Karpas-422 (cell line): ENCODE data around the gene PRDM16. TPM values are rescaled to one million over a fixed set of nuclear protein-coding genes. Genes with fewer than 3 reads are reported as not detected.
A peak's percentile ranks its signal among the peaks of the same experiment; 100 is the strongest.

Experiments
- DNase-seq: peaks from one replicate; pipeline ENCODE4 v3.0.0-alpha.2; 2015
- H2AFZ ChIP-seq: fragments of 200-600 bp; sonication (generic); 2 replicates; pipeline ENCODE4 v1.6.1; 2014; ENCODE audit warnings: antibody characterized with exemption, low read length, mixed read lengths
- H3K27ac ChIP-seq: fragments of 200-600 bp; sonication (generic); 2 replicates; pipeline ENCODE4 v1.5.1; 2014; ENCODE audit warnings: mild to moderate bottlenecking, low read length, moderate library complexity
- H3K27me3 ChIP-seq: fragments of 200-600 bp; sonication (generic); 2 replicates; pipeline ENCODE4 v1.6.1; 2014; ENCODE audit warnings: low read length, mixed read lengths
- H3K36me3 ChIP-seq: fragments of 200-600 bp; sonication (generic); 2 replicates; pipeline ENCODE4 v1.6.1; 2014; ENCODE audit warnings: low read length, mixed read lengths; ENCODE audit not compliant: insufficient read depth
- H3K4me1 ChIP-seq: fragments of 200-600 bp; sonication (generic); 2 replicates; pipeline ENCODE4 v1.6.1; 2014; ENCODE audit warnings: mild to moderate bottlenecking, low read length, mixed read lengths
- H3K4me2 ChIP-seq: fragments of 200-600 bp; sonication (generic); 2 replicates; pipeline ENCODE4 v1.6.1; 2014; ENCODE audit warnings: low read length, low read depth, mild to moderate bottlenecking; ENCODE audit not compliant: poor library complexity, severe bottlenecking
- H3K4me3 ChIP-seq: fragments of 200-600 bp; sonication (generic); 2 replicates; pipeline ENCODE4 v1.5.1; 2014; ENCODE audit warnings: mild to moderate bottlenecking, antibody characterized with exemption, low read length, mixed read lengths
- H3K79me2 ChIP-seq: fragments of 200-600 bp; sonication (generic); 2 replicates; pipeline ENCODE4 v1.6.1; 2014; ENCODE audit warnings: mild to moderate bottlenecking, low read length, mixed read lengths
- H3K9ac ChIP-seq: fragments of 200-600 bp; sonication (generic); 2 replicates; pipeline ENCODE4 v1.6.0; 2014; ENCODE audit warnings: low read length
- H3K9me2 ChIP-seq: fragments of 200-600 bp; sonication (generic), shearing (Covaris generic); replicated peaks from 2 replicates; pipeline ENCODE4 v1.6.0; 2014; ENCODE audit warnings: mild to moderate bottlenecking, low read length, moderate library complexity; ENCODE audit not compliant: insufficient read depth
- H3K9me3 ChIP-seq: fragments of 300-700, 200-600 bp; sonication (generic); 2 replicates; pipeline ENCODE4 v1.6.1; 2014; ENCODE audit warnings: low read length, mixed read lengths
- H4K20me1 ChIP-seq: fragments of 200-600 bp; sonication (generic); 2 replicates; pipeline ENCODE4 v1.6.1; 2014; ENCODE audit warnings: mild to moderate bottlenecking, antibody characterized with exemption, low read length, low read depth; ENCODE audit not compliant: insufficient read depth
- total RNA-seq: library from RNA; depleted of rRNA; stranded (reverse); fragments of >200 nt; shearing (Covaris generic); gene quantifications from 2 replicates; pipeline ENCODE4 v1.2.3, GENCODE V29; 2014; ENCODE audit warnings: low replicate concordance

The PRDM16 gene
- total RNA-seq, 1 experiment from 2014 or later, result not detected

- no peak overlapping the region for H3K9ac ChIP-seq
- DNase-seq, result no peak
- H3K79me2 ChIP-seq, result no peaks in the 10 kb centered on the region
- H3K27me3 ChIP-seq, result no peaks in the 10 kb centered on the region
- no peaks in the 10 kb centered on the region for H4K20me1 ChIP-seq
- no peak overlapping the region for H3K27ac ChIP-seq
- H3K9me2 ChIP-seq, result no peaks in the 10 kb centered on the region
- H3K4me3 ChIP-seq, result no peak overlapping the region
- no peak overlapping the region for H2AFZ ChIP-seq
- H3K4me1 ChIP-seq, result no peaks in the 10 kb centered on the region
- H3K36me3 ChIP-seq, result no peaks in the 10 kb centered on the region
- H3K4me2 ChIP-seq, result no peak overlapping the region
- H3K9me3 ChIP-seq, result peaks cover 4% of the 10 kb centered on the region; the same call in 1 of the 2 replicates
Observed at GRCh38 chr1:3411806-3412205, 342.8 kb downstream of the PRDM16 start.

GRCh38 chr1:3412376-3412775, 343.4 kb downstream of the PRDM16 start:
- Histone ChIP-seq H4K20me1 (no peaks in the 10 kb centered on the region), H3K36me3 (no peaks in the 10 kb centered on the region)

GRCh38 chr1:3413975-3414710, 345.1 kb downstream of the PRDM16 start:
- peaks cover 10% of the 10 kb centered on the region; the same call in 1 of the 2 replicates for H3K9me3 ChIP-seq
- no peak for DNase-seq
- no peaks in the 10 kb centered on the region for H3K27me3 ChIP-seq
- no peak overlapping the region for H3K27ac ChIP-seq
- H3K36me3 ChIP-seq, result no peaks in the 10 kb centered on the region
- no peaks in the 10 kb centered on the region for H3K4me1 ChIP-seq
- H3K4me2 ChIP-seq, result no peak overlapping the region
- no peak overlapping the region for H3K4me3 ChIP-seq
- no peak overlapping the region for H3K9ac ChIP-seq
- H3K9me2 ChIP-seq, result no peaks in the 10 kb centered on the region
- H2AFZ ChIP-seq, result no peak overlapping the region
- H4K20me1 ChIP-seq, result no peaks in the 10 kb centered on the region
- H3K79me2 ChIP-seq, result no peaks in the 10 kb centered on the region

More at GRCh38 chr1:3412376-3412775, 343.4 kb downstream of the PRDM16 start:
- H3K9me2 ChIP-seq, result no peaks in the 10 kb centered on the region
- peaks cover 8% of the 10 kb centered on the region; the same call in 1 of the 2 replicates for H3K9me3 ChIP-seq
- no peaks in the 10 kb centered on the region for H3K79me2 ChIP-seq
- H3K27me3 ChIP-seq, result no peaks in the 10 kb centered on the region
- no peak overlapping the region for H3K4me2 ChIP-seq
- no peak for DNase-seq
- no peak overlapping the region for H3K27ac ChIP-seq
- no peak overlapping the region for H2AFZ ChIP-seq
- no peaks in the 10 kb centered on the region for H3K4me1 ChIP-seq
- H3K4me3 ChIP-seq, result no peak overlapping the region
- H3K9ac ChIP-seq, result no peak overlapping the region

- DNase-seq, result no peak
- no peak overlapping the region for H2AFZ ChIP-seq
- no peaks in the 10 kb centered on the region for H3K9me2 ChIP-seq
- no peaks in the 10 kb centered on the region for H3K79me2 ChIP-seq
- H4K20me1 ChIP-seq, result no peaks in the 10 kb centered on the region
- no peak overlapping the region for H3K9ac ChIP-seq
- H3K9me3 ChIP-seq, result peaks cover 10% of the 10 kb centered on the region; the same call in 1 of the 2 replicates
- no peaks in the 10 kb centered on the region for H3K27me3 ChIP-seq
- H3K4me2 ChIP-seq, result no peak overlapping the region
- no peaks in the 10 kb centered on the region for H3K36me3 ChIP-seq
- no peaks in the 10 kb centered on the region for H3K4me1 ChIP-seq
- no peak overlapping the region for H3K27ac ChIP-seq
- no peak overlapping the region for H3K4me3 ChIP-seq
Observed at GRCh38 chr1:3415260-3416090, 346.5 kb downstream of the PRDM16 start.

- no peaks in the 10 kb centered on the region for H4K20me1 ChIP-seq
- no peaks in the 10 kb centered on the region for H3K27me3 ChIP-seq
- H3K9me3 ChIP-seq, result peaks cover 10% of the 10 kb centered on the region; the same call in 1 of the 2 replicates
- H3K9ac ChIP-seq, result no peak overlapping the region
- no peaks in the 10 kb centered on the region for H3K79me2 ChIP-seq
- no peaks in the 10 kb centered on the region for H3K4me1 ChIP-seq
- H3K27ac ChIP-seq, result no peak overlapping the region
- no peak overlapping the region for H3K4me2 ChIP-seq
- peak; percentile 56 for DNase-seq
- H3K4me3 ChIP-seq, result no peak overlapping the region
- H3K9me2 ChIP-seq, result no peaks in the 10 kb centered on the region
- no peaks in the 10 kb centered on the region for H3K36me3 ChIP-seq
- H2AFZ ChIP-seq, result no peak overlapping the region
Observed at GRCh38 chr1:3417082-3417739, 348.2 kb downstream of the PRDM16 start.

- no peaks in the 10 kb centered on the region for H4K20me1 ChIP-seq
- no peaks in the 10 kb centered on the region for H3K79me2 ChIP-seq
- no peak overlapping the region for H3K4me3 ChIP-seq
- no peaks in the 10 kb centered on the region for H3K27me3 ChIP-seq
- H3K9me3 ChIP-seq, result peaks cover 10% of the 10 kb centered on the region; the same call in 1 of the 2 replicates
- H2AFZ ChIP-seq, result no peak overlapping the region
- DNase-seq, result no peak
- no peak overlapping the region for H3K4me2 ChIP-seq
- no peaks in the 10 kb centered on the region for H3K4me1 ChIP-seq
- H3K36me3 ChIP-seq, result no peaks in the 10 kb centered on the region
- H3K9ac ChIP-seq, result no peak overlapping the region
- H3K27ac ChIP-seq, result no peak overlapping the region
- no peaks in the 10 kb centered on the region for H3K9me2 ChIP-seq
Observed at GRCh38 chr1:3417934-3418333, 348.9 kb downstream of the PRDM16 start.

- Histone ChIP-seq H3K27ac (no peak overlapping the region), H3K79me2 (no peaks in the 10 kb centered on the region), H3K27me3 (no peaks in the 10 kb centered on the region), H3K9me3 (peaks cover 10% of the 10 kb centered on the region; the same call in 1 of the 2 replicates), H3K9ac (no peak overlapping the region), H3K4me1 (no peaks in the 10 kb centered on the region), H4K20me1 (no peaks in the 10 kb centered on the region), H2AFZ (no peak overlapping the region), H3K9me2 (no peaks in the 10 kb centered on the region), H3K4me3 (no peak overlapping the region), H3K4me2 (no peak overlapping the region), H3K36me3 (no peaks in the 10 kb centered on the region)
- no peak for DNase-seq
Observed at GRCh38 chr1:3418600-3418999, 349.6 kb downstream of the PRDM16 start.
